ENCODE data around the gene HSPBP1.

Gene HSPBP1

DNA sequence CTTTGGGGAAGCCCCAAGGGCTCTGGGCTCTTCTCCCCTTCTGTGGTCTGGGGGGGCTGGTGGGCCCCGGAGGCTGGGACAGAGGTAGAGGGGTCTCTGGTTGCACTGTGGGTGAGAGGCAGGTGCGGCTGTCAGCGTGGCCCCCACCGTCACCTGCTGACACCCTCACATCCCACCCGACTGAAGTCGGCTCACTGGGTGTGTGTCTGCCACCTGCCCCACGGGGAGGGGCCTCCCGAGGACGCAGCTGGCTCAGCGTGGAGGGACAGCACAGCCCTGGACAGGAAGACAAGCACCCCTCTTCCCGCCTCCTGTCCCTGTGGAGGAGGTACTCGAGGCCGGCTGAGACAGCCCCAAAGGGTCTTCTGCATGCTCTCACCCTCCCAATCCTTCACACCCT lies 49.1 kb downstream of the HSPBP1 start:
- Histone ChIP-seq H2AFZ (ENCODE audit: low read depth) (no peak overlapping the region), H3K4me1 (ENCODE audit: low read depth, poor library complexity, severe bottlenecking) (no peaks in the 10 kb centered on the region), H4K20me1 (ENCODE audit: insufficient read depth) (no peaks in the 10 kb centered on the region), H3K27me3 (ENCODE audit: insufficient read depth, low read depth) (no peaks in the 10 kb centered on the region), H3K9ac (no peak overlapping the region), H3K79me2 (ENCODE audit: insufficient read depth, low read depth) (no peaks in the 10 kb centered on the region), H3K4me3 (IDR thresholded peaks at IDR 0.05; ENCODE audit: insufficient read depth, low read depth, low read length) (no peak overlapping the region), H3K36me3 (ENCODE audit: insufficient read depth) (no peaks in the 10 kb centered on the region), H3K27ac (no peak overlapping the region), H3K4me2 (no peak overlapping the region)
- TF ChIP-seq, protein P1, sequence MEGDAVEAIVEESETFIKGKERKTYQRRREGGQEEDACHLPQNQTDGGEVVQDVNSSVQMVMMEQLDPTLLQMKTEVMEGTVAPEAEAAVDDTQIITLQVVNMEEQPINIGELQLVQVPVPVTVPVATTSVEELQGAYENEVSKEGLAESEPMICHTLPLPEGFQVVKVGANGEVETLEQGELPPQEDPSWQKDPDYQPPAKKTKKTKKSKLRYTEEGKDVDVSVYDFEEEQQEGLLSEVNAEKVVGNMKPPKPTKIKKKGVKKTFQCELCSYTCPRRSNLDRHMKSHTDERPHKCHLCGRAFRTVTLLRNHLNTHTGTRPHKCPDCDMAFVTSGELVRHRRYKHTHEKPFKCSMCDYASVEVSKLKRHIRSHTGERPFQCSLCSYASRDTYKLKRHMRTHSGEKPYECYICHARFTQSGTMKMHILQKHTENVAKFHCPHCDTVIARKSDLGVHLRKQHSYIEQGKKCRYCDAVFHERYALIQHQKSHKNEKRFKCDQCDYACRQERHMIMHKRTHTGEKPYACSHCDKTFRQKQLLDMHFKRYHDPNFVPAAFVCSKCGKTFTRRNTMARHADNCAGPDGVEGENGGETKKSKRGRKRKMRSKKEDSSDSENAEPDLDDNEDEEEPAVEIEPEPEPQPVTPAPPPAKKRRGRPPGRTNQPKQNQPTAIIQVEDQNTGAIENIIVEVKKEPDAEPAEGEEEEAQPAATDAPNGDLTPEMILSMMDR (conservative IDR thresholded peaks at IDR 0.05; ENCODE audit: low read depth, low read length) = no peak

GRCh38 chr19:55230329-55230728 lies 49.6 kb downstream of the HSPBP1 start:
- Histone ChIP-seq H3K9ac (no peak overlapping the region), H3K4me2 (no peak overlapping the region), H3K4me3 (IDR thresholded peaks at IDR 0.05; ENCODE audit: insufficient read depth, low read depth, low read length) (no peak overlapping the region), H3K79me2 (ENCODE audit: insufficient read depth, low read depth) (no peaks in the 10 kb centered on the region), H3K27me3 (ENCODE audit: insufficient read depth, low read depth) (no peaks in the 10 kb centered on the region), H3K27ac (no peak overlapping the region), H4K20me1 (ENCODE audit: insufficient read depth) (no peaks in the 10 kb centered on the region), H3K4me1 (ENCODE audit: low read depth, poor library complexity, severe bottlenecking) (no peaks in the 10 kb centered on the region), H2AFZ (ENCODE audit: low read depth) (no peak overlapping the region), H3K36me3 (ENCODE audit: insufficient read depth) (no peaks in the 10 kb centered on the region)
- TF ChIP-seq, protein P1 (conservative IDR thresholded peaks at IDR 0.05; ENCODE audit: low read depth, low read length) = no peak

GRCh38 chr19:55229789-55230182 lies 50.1 kb downstream of the HSPBP1 start:
- no peak overlapping the region for H3K4me2 ChIP-seq

DNA sequence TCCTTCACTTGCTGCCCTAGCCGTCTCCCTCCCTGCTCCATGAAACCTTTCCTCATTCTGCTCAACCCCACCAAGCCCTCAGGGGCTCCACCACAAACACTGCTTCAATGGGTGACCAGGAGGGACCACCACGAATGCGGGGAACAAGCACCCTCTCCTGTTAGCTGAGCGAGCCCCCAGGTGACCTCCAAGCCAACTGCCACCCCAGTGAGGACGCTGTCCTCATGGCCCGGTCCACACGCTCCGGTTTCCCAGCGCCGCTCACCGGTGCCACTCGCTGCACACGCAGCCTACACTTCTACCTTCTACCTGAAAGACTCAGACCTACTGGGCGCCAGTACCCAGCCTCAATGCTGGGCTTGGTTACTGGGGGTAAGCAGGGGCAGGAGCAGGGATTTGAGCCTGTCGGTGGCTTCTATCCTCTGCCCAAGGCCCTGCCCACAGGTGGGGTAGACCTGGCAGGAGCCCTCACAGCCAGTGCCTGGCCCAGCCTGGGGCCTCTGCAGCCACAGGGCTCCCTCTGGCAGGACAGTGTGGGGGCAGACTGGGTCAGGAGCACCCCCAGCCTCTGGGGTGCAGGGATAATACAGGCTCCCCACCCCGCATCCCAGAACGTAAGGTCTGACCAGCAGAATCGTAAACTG lies 50.6 kb downstream of the HSPBP1 start:
- no peak overlapping the region for H3K4me3 ChIP-seq (IDR thresholded peaks at IDR 0.05; ENCODE audit: insufficient read depth, low read depth, low read length)
- H4K20me1 ChIP-seq (ENCODE audit: insufficient read depth) = no peaks in the 10 kb centered on the region
- H3K4me2 ChIP-seq = no peak overlapping the region
- no peaks in the 10 kb centered on the region for H3K4me1 ChIP-seq (ENCODE audit: low read depth, poor library complexity, severe bottlenecking)
- H3K27ac ChIP-seq = no peak overlapping the region
- TF ChIP-seq, protein P1 (conservative IDR thresholded peaks at IDR 0.05; ENCODE audit: low read depth, low read length) = no peak
- no peaks in the 10 kb centered on the region for H3K27me3 ChIP-seq (ENCODE audit: insufficient read depth, low read depth)
- H3K79me2 ChIP-seq (ENCODE audit: insufficient read depth, low read depth) = no peaks in the 10 kb centered on the region
- H3K9ac ChIP-seq = no peak overlapping the region
- no peak overlapping the region for H2AFZ ChIP-seq (ENCODE audit: low read depth)
- no peaks in the 10 kb centered on the region for H3K36me3 ChIP-seq (ENCODE audit: insufficient read depth)

More at GRCh38 chr19:55229789-55230182, 50.1 kb downstream of the HSPBP1 start:
- Histone ChIP-seq H3K4me1 (ENCODE audit: low read depth, poor library complexity, severe bottlenecking) (no peaks in the 10 kb centered on the region), H3K27me3 (ENCODE audit: insufficient read depth, low read depth) (no peaks in the 10 kb centered on the region), H3K9ac (no peak overlapping the region), H4K20me1 (ENCODE audit: insufficient read depth) (no peaks in the 10 kb centered on the region), H2AFZ (ENCODE audit: low read depth) (no peak overlapping the region), H3K27ac (no peak overlapping the region), H3K4me3 (IDR thresholded peaks at IDR 0.05; ENCODE audit: insufficient read depth, low read depth, low read length) (no peak overlapping the region), H3K79me2 (ENCODE audit: insufficient read depth, low read depth) (no peaks in the 10 kb centered on the region), H3K36me3 (ENCODE audit: insufficient read depth) (no peaks in the 10 kb centered on the region)
- TF ChIP-seq, protein P1 (conservative IDR thresholded peaks at IDR 0.05; ENCODE audit: low read depth, low read length) = no peak

All from KMS-11 (cell line).